ENCODE measurements around the gene HOXB3.

GRCh38 chr17:48558831-48559121 lies 31.3 kb downstream of the HOXB3 start:
- TF ChIP-seq ZNF121 (tag by site-specific recombination; IDR thresholded peaks at IDR 0.05) (no peak), ZNF701 (tag by site-specific recombination; IDR thresholded peaks at IDR 0.05) (no peak), ZNF280D (tag by site-specific recombination; IDR thresholded peaks at IDR 0.05) (no peak), ZNF558 (tag by site-specific recombination; IDR thresholded peaks at IDR 0.05) (no peak), ZNF18 (tag by site-specific recombination; IDR thresholded peaks at IDR 0.05) (no peak), ELK4 (IDR thresholded peaks at IDR 0.05; ENCODE audit: borderline replicate concordance, low read depth, low read length) (no peak)
- TF ChIP-seq, protein P1, sequence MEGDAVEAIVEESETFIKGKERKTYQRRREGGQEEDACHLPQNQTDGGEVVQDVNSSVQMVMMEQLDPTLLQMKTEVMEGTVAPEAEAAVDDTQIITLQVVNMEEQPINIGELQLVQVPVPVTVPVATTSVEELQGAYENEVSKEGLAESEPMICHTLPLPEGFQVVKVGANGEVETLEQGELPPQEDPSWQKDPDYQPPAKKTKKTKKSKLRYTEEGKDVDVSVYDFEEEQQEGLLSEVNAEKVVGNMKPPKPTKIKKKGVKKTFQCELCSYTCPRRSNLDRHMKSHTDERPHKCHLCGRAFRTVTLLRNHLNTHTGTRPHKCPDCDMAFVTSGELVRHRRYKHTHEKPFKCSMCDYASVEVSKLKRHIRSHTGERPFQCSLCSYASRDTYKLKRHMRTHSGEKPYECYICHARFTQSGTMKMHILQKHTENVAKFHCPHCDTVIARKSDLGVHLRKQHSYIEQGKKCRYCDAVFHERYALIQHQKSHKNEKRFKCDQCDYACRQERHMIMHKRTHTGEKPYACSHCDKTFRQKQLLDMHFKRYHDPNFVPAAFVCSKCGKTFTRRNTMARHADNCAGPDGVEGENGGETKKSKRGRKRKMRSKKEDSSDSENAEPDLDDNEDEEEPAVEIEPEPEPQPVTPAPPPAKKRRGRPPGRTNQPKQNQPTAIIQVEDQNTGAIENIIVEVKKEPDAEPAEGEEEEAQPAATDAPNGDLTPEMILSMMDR (tag by site-specific recombination; IDR thresholded peaks at IDR 0.05), result no peak

All from HEK293 (cell line).